Esophagus muscularis mucosa (tissue), 4 donors: Measurements from ENCODE around the gene LETM1. TPM values are rescaled to one million over a fixed set of nuclear protein-coding genes. Genes with fewer than 3 reads are reported as not detected.
A peak's percentile ranks its signal among the peaks of the same experiment; 100 is the strongest.

ENCODE experiments used
- DNase-seq: peaks from one replicate; pipeline ENCODE4 v3.0.0-alpha.2; 2017; ENCODE audit errors: extremely low spot score
- H3K27ac ChIP-seq, 4 donors: fragments of 200-600 bp; sonication (generic); replicated peaks in 1 of 4; 1 replicate in 3 of 4; 2 replicates in 1 of 4; pipeline ENCODE4 v1.5.1; 2016 to 2019; ENCODE audit warnings: mild to moderate bottlenecking in 1 of 4
- H3K27me3 ChIP-seq, 4 donors: fragments of 200-600 bp; sonication (generic); one replicate each; pipeline versions ENCODE4 v1.5.1 to v1.6.0; 2016 to 2019
- H3K36me3 ChIP-seq, 4 donors: fragments of 200-600 bp; sonication (generic); one replicate each; pipeline ENCODE4 v1.5.1; 2016 to 2019
- H3K4me1 ChIP-seq, 4 donors: fragments of 200-600 bp; sonication (generic); one replicate each; pipeline ENCODE4 v1.5.1; 2016 to 2019
- H3K4me3 ChIP-seq, 4 donors: fragments of 200-600 bp; sonication (generic); 1 replicate in 2 of 4; 2 replicates in 2 of 4; pipeline ENCODE4 v1.5.1; 2016 to 2019; ENCODE audit warnings: mild to moderate bottlenecking in 4 of 4, moderate library complexity in 1 of 4
- H3K9me3 ChIP-seq, 4 donors: fragments of 200-600 bp; sonication (generic); 1 replicate in 3 of 4; 2 replicates in 1 of 4; pipeline ENCODE4 v1.5.1; 2016 to 2019
- EP300 ChIP-seq: sonication (generic); formaldehyde crosslinking; IDR thresholded peaks from one replicate; pipeline ENCODE4 v1.6.1; 2017; ENCODE audit warnings: antibody characterized with exemption
- POLR2A ChIP-seq: fragments of 450-650 bp; IDR thresholded peaks from one replicate; pipeline ENCODE4 v1.6.1; 2017; ENCODE audit warnings: antibody characterized with exemption, moderate library complexity, mild to moderate bottlenecking, low read depth
- POLR2AphosphoS5 ChIP-seq, 2 donors: sonication (generic); formaldehyde crosslinking; IDR thresholded peaks; one replicate each; pipeline ENCODE4 v1.6.1; 2017; ENCODE audit warnings: antibody characterized with exemption in 2 of 2
- WGBS: methylation state at CpG from one replicate; pipeline ENCODE4 v1.1.5; 2018; 5-methylcytosine and 5-hydroxymethylcytosine counted together
- intact Hi-C: fragments of 100-400 bp; cut with DNase I; formaldehyde crosslinking; loops from one replicate; pipeline ENCODE4 v1.15.1; 2023
- total RNA-seq, 4 donors: library from RNA; depleted of rRNA; stranded (reverse); fragments of >200 nt; gene quantifications; one replicate each; pipeline versions ENCODE4 v1.1.0 to v1.2.1, GENCODE V29; 2016
- TF ChIP-seq, protein P1 (sequence below), 3 experiments: fragments of 200-600 bp in 2 of 3; fragments of 450-650 bp in 1 of 3; sonication (generic) in 2 of 3; IDR thresholded peaks; one replicate each; pipeline ENCODE4 v1.5.1; 2017 to 2019; ENCODE audit warnings: antibody characterized with exemption in 3 of 3, mild to moderate bottlenecking in 2 of 3, moderate library complexity in 1 of 3

LETM1 gene
- total RNA-seq, 4 donors from 2014 or later, result 23.7 to 34.7 (median 33.3) TPM

DNA sequence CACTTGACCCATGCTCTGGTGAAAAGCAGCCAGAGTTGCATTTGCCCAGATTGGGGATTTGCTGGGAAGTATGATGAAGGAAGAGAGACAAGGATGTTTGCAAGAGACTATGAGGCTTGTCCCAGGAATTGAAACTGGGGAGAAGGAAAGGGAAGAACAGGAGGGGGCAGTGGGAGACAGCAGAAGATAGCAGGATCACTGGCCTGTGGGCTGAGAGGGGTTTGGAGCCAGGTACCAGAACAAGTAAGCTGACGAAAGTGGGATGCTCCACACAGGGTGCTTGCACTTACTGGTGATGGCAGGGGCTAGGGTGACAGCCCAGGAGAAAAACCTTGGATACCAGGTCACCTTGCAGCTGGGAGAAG, 3.4 kb upstream of the LETM1 start:
- 100% methylated on average over 1 of the region's 1 CpG for WGBS
- no peak overlapping the region for H3K27ac ChIP-seq
- intact Hi-C loops, result loop anchor here (5.0 kb wide), 1 partner anchor 38 kb away; no protein-coding TSS in a partner anchor
- no peak for DNase-seq
- no peaks in the 10 kb centered on the region for H3K9me3 ChIP-seq
- peaks cover 21 to 36% (median 31%) of the 10 kb centered on the region in 4 donors for H3K4me1 ChIP-seq
- TF ChIP-seq, protein P1, sequence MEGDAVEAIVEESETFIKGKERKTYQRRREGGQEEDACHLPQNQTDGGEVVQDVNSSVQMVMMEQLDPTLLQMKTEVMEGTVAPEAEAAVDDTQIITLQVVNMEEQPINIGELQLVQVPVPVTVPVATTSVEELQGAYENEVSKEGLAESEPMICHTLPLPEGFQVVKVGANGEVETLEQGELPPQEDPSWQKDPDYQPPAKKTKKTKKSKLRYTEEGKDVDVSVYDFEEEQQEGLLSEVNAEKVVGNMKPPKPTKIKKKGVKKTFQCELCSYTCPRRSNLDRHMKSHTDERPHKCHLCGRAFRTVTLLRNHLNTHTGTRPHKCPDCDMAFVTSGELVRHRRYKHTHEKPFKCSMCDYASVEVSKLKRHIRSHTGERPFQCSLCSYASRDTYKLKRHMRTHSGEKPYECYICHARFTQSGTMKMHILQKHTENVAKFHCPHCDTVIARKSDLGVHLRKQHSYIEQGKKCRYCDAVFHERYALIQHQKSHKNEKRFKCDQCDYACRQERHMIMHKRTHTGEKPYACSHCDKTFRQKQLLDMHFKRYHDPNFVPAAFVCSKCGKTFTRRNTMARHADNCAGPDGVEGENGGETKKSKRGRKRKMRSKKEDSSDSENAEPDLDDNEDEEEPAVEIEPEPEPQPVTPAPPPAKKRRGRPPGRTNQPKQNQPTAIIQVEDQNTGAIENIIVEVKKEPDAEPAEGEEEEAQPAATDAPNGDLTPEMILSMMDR (IDR thresholded peaks at IDR 0.05), result no peak
- no peak overlapping the region for H3K4me3 ChIP-seq
- peaks cover 0 to 23% (median 14%) of the 10 kb centered on the region in 4 donors for H3K27me3 ChIP-seq
- H3K36me3 ChIP-seq, result no peaks in the 10 kb centered on the region

DNA sequence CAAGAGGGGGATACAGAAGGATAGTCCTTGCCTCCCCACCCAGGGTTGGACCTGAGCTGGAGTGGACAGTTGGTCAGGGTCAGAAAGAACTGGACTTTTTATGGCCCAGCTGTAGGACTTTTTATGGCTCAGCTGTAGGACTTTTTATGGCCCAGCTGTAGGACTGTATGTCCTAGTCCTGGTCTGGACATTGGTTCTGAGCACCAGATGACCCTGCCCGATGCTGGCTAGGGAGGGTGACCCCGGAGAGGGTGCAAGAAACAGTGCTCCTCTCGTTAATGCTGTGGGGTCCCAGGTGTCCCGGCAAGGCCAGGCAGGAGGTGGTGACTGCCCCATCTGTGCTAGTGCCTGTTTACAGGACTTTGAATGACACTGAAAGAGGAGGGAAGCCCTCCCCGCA, 2.0 kb upstream of the LETM1 start:
- intact Hi-C loops, result loop anchor here (5.0 kb wide), 1 partner anchor 39 kb away; no protein-coding TSS in a partner anchor
- peaks cover 0 to 9% (median 3%) of the 10 kb centered on the region in 4 donors for H3K27me3 ChIP-seq
- H3K4me3 ChIP-seq, result no peak overlapping the region
- peaks cover 29 to 51% (median 43%) of the 10 kb centered on the region in 4 donors for H3K4me1 ChIP-seq
- H3K36me3 ChIP-seq, result peaks cover 0 to 6% (median 0%) of the 10 kb centered on the region in 4 donors
- H3K27ac ChIP-seq, result no peak overlapping the region
- no peaks in the 10 kb centered on the region for H3K9me3 ChIP-seq
- TF ChIP-seq POLR2AphosphoS5 (IDR thresholded peaks at IDR 0.05), result no peak
- TF ChIP-seq EP300, result no peak
- TF ChIP-seq POLR2A, result no peak
- TF ChIP-seq, protein P1 (IDR thresholded peaks at IDR 0.05), result no peak
- WGBS, result 67% methylated on average over 1 of the region's 5 CpGs
- DNase-seq, result no peak

DNA sequence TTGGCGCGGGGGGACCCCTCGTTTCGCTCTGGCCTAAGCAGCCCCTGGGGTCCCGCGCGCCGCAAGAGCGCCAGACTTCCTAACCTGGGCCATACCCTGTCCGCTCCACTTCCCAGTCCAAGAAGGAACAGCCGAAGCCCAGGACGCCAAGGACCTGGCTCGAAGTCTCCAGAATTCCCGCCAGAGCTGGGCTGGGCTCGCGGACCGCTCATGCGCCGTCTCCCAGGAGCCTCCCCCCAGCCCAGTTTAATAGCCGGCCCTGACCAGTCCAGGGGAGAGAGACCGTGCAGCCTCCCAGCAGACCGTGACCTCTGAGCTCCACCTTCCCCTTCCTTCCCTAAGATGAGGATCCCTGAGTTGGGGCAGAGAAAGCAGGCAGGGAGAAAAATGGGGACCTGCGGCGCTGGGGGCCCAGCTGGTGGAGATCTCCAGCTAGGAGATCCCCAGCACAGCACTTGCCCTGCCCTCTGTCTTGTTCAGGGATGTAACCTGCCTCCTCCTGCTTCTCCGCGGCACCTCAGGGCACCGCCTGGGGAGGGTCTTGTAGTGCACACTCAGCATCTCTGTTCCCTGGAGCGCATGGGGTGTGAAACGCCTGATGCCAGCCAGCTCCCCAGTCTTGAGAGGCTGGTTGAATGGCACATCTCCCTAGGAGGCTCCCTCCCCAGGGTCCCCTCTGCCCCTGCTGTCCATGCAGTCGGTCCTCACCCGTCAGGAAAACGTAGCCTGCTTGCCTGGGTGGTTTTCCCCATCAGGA, 1.2 kb upstream of the LETM1 start:
- 81% methylated on average over 7 of the region's 32 CpGs for WGBS
- Histone ChIP-seq H3K9me3 (no peaks in the 10 kb centered on the region), H3K4me3 (peak overlapping the region; percentile 67 to 92 (median 78)), H3K36me3 (peaks cover 0 to 7% (median 0%) of the 10 kb centered on the region in 4 donors), H3K27me3 (peaks cover 0 to 2% (median under 1%) of the 10 kb centered on the region in 4 donors), H3K4me1 (peaks cover 32 to 53% (median 41%) of the 10 kb centered on the region in 4 donors), H3K27ac (peak overlapping the region; percentile 73 to 96 (median 90))
- intact Hi-C loops, result loop anchor here (5.0 kb wide), 1 partner anchor 40 kb away; no protein-coding TSS in a partner anchor
- TF ChIP-seq POLR2A, result no peak
- TF ChIP-seq POLR2AphosphoS5 (IDR thresholded peaks at IDR 0.05), result peak in 1 of 2 donors; percentile 5
- no peak for DNase-seq

DNA sequence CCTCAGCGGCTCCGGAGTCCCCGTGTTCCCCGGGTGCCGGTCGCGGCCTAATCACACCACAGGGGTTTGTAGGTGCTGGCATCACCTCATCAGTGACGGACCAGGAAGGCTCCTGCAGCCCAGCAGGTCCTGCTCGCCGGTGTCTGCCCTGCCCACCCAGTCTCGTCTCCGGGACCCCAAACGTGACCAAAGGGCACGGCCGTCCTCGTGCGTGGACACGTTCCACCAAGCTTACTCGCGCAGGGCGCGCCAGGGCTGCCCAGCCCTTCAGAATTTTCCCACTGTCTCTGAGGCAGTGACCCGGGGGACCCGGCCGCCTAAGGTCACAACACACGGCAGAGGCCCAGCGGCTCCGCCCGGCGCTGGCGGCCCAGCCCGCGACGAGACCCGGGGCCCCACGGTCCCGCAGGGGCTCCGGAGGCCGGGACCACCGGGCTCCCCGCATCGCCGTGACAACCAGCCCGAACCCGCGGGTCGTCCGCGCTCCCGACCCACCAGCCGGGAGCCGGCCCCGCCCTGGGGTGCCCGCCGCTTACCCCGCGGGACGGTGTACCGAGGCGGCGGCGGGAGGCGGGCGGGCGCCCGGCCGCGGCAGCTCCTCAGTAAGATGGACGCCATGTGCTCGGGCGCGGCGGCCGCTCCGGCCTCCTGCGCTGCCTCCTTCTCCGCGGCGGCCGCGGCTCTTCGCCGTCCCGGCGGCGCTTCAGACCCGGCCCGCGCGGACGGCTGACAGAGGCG, 454 bp downstream of the LETM1 start:
- DNase-seq, result no peak
- 3% methylated on average over 8 of the region's 92 CpGs for WGBS
- peak overlapping the region; percentile 67 to 92 (median 78) for H3K4me3 ChIP-seq
- H3K27me3 ChIP-seq, result no peaks in the 10 kb centered on the region
- no peaks in the 10 kb centered on the region for H3K9me3 ChIP-seq
- peaks cover 47 to 68% (median 53%) of the 10 kb centered on the region in 4 donors for H3K4me1 ChIP-seq
- peak overlapping the region; percentile 73 to 96 (median 90) for H3K27ac ChIP-seq
- intact Hi-C loops, result loop anchor here (5.0 kb wide), 1 partner anchor 42 kb away; no protein-coding TSS in a partner anchor
- TF ChIP-seq POLR2AphosphoS5 (IDR thresholded peaks at IDR 0.05) (no peak), POLR2A (peak; percentile 5)
- peaks cover 0 to 7% (median 0%) of the 10 kb centered on the region in 4 donors for H3K36me3 ChIP-seq

DNA sequence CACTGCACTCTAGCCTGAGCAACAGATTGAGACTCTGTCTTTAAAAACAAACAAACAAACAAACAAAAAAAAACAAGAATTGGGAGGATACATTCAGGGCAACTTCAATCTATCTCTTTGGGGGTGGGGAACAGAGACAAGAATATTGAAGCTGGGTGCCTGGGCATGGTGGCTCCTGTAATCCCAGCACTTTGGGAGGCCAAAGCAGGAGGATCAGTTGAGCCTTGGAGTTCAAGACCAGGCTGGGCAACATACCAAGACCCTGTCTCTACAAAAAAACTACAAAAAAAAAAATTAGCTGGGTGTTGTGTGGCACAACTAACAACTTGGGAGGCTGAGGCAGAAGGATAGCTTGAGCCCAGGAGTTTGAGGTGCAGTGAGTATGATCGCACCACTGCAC, 1.2 kb downstream of the LETM1 start:
- 47% methylated on average over 1 of the region's 1 CpG for WGBS
- Histone ChIP-seq H3K36me3 (peaks cover 0 to 7% (median 0%) of the 10 kb centered on the region in 4 donors), H3K4me3 (peak overlapping the region; percentile 67 to 92 (median 78)), H3K4me1 (peaks cover 47 to 68% (median 53%) of the 10 kb centered on the region in 4 donors), H3K9me3 (no peaks in the 10 kb centered on the region), H3K27me3 (no peaks in the 10 kb centered on the region), H3K27ac (peak overlapping the region in 1 of 4 donors; percentile 96)
- no peak for DNase-seq
- TF ChIP-seq EP300 (no peak), POLR2A (no peak), POLR2AphosphoS5 (IDR thresholded peaks at IDR 0.05) (no peak)
- TF ChIP-seq, protein P1 (IDR thresholded peaks at IDR 0.05), result no peak
- intact Hi-C loops, result loop anchor here (5.0 kb wide), 1 partner anchor 43 kb away; no protein-coding TSS in a partner anchor
